Mesodermal cell (in vitro differentiated cells): ENCODE data around the gene ALDH9A1.
A peak's percentile ranks its signal among the peaks of the same experiment; 100 is the strongest.

Experiments
- H3K27ac ChIP-seq: 2 replicates; pipeline ENCODE4 v1.7.0; 2013; ENCODE audit warnings: mild to moderate bottlenecking, low read depth, low read length, moderate library complexity; ENCODE audit not compliant: severe bottlenecking
- H3K36me3 ChIP-seq: 2 replicates; pipeline ENCODE4 v1.7.1; 2013; ENCODE audit warnings: mild to moderate bottlenecking, low read length, moderate library complexity; ENCODE audit not compliant: control insufficient read depth, insufficient read depth
- H3K4me1 ChIP-seq: one replicate; pipeline ENCODE4 v1.7.1; 2013; ENCODE audit warnings: mild to moderate bottlenecking, low read length; ENCODE audit not compliant: insufficient read depth, control insufficient read depth, poor library complexity, severe bottlenecking
- H3K4me3 ChIP-seq: 2 replicates; pipeline ENCODE4 v1.7.0; 2013; ENCODE audit warnings: low read length, control low read depth, mild to moderate bottlenecking; ENCODE audit not compliant: insufficient read depth, poor library complexity, severe bottlenecking; ENCODE audit errors: extremely low read depth
- H3K9me3 ChIP-seq: 2 replicates; pipeline ENCODE4 v1.7.1; 2013; ENCODE audit warnings: mild to moderate bottlenecking, low read length, moderate library complexity; ENCODE audit not compliant: control insufficient read depth
- WGBS, 2 experiments: methylation state at CpG; one replicate each; pipeline ENCODE4 v1.1.5; 2013; ENCODE audit warnings: missing lambda C conversion rate in 2 of 2; ENCODE audit not compliant: insufficient coverage in 2 of 2; 5-methylcytosine and 5-hydroxymethylcytosine counted together

ALDH9A1 gene

GRCh38 chr1:165632491-165632890 is 65.9 kb downstream of the ALDH9A1 start:
- Histone ChIP-seq H3K9me3 (no peaks in the 10 kb centered on the region), H3K4me1 (peaks cover 24% of the 10 kb centered on the region), H3K27ac (peak overlapping the region; percentile 92), H3K36me3 (peaks cover 25% of the 10 kb centered on the region), H3K4me3 (peak overlapping the region; percentile 88)
- WGBS, 2 experiments: 84% methylated on average over 3 of the region's 7 CpGs; no CpG with 5 or more reads in 1 of the 2 experiments

GRCh38 chr1:165632152-165632469 is 66.3 kb downstream of the ALDH9A1 start:
- Histone ChIP-seq H3K27ac (peak overlapping the region; percentile 92), H3K36me3 (peaks cover 24% of the 10 kb centered on the region), H3K4me1 (peaks cover 24% of the 10 kb centered on the region)

GRCh38 chr1:165631342-165632151 is 66.8 kb downstream of the ALDH9A1 start:
- peak overlapping the region; percentile 92 for H3K27ac ChIP-seq
- no peaks in the 10 kb centered on the region for H3K9me3 ChIP-seq
- H3K4me1 ChIP-seq: peaks cover 24% of the 10 kb centered on the region
- WGBS, 2 experiments: 0 to 1% methylated on average over 22 to 24 of the region's 31 CpGs
- H3K36me3 ChIP-seq: peaks cover 18% of the 10 kb centered on the region
- peak overlapping the region; percentile 88 for H3K4me3 ChIP-seq

More at GRCh38 chr1:165632152-165632469, 66.3 kb downstream of the ALDH9A1 start:
- peak overlapping the region; percentile 88 for H3K4me3 ChIP-seq
- WGBS, 2 experiments: 10 to 15% methylated on average over 4 to 5 of the region's 5 CpGs
- no peaks in the 10 kb centered on the region for H3K9me3 ChIP-seq

GRCh38 chr1:165630629-165631341 is 67.6 kb downstream of the ALDH9A1 start, which contains the start of gene MGST3:
MGST3 (plus strand) TSS chr1:165631234; CDS start chr1:165649848, 18,614 bp downstream.
- 0 to 1% methylated on average over 44 to 51 of the region's 56 CpGs for WGBS, 2 experiments
- peak within 1 kb of the TSS; percentile 92 for H3K27ac ChIP-seq
- peak within 1 kb of the TSS; percentile 88 for H3K4me3 ChIP-seq
- no peaks in the 10 kb centered on the region for H3K9me3 ChIP-seq
- H3K36me3 ChIP-seq: peaks cover 10% of the 10 kb centered on the region
- H3K4me1 ChIP-seq: peaks cover 24% of the 10 kb centered on the region

GRCh38 chr1:165629848-165630628 is 68.3 kb downstream of the ALDH9A1 start:
- 4 to 7% methylated on average over 20 to 21 of the region's 26 CpGs for WGBS, 2 experiments
- peak overlapping the region; percentile 88 for H3K4me3 ChIP-seq

GRCh38 chr1:165629151-165629550 is 69.2 kb downstream of the ALDH9A1 start:
- H3K4me1 ChIP-seq: peaks cover 20% of the 10 kb centered on the region
- H3K9me3 ChIP-seq: no peaks in the 10 kb centered on the region
- no peaks in the 10 kb centered on the region for H3K36me3 ChIP-seq
- H3K27ac ChIP-seq: peak overlapping the region; percentile 48
- no peak overlapping the region for H3K4me3 ChIP-seq
- WGBS, 2 experiments: 93 to 100% methylated on average over 2 to 3 of the region's 3 CpGs

More at GRCh38 chr1:165629848-165630628, 68.3 kb downstream of the ALDH9A1 start:
- H3K36me3 ChIP-seq: peaks cover 3% of the 10 kb centered on the region
- peaks cover 22% of the 10 kb centered on the region for H3K4me1 ChIP-seq
- H3K27ac ChIP-seq: peak overlapping the region; percentile 92
- no peaks in the 10 kb centered on the region for H3K9me3 ChIP-seq

- Histone ChIP-seq H3K36me3 (no peaks in the 10 kb centered on the region), H3K4me3 (no peak overlapping the region), H3K27ac (peak overlapping the region; percentile 48), H3K4me1 (peaks cover 20% of the 10 kb centered on the region), H3K9me3 (no peaks in the 10 kb centered on the region)
- WGBS, 2 experiments: 95 to 97% methylated on average over 4 of the region's 6 CpGs
Measured at GRCh38 chr1:165628147-165628822, 70.1 kb downstream of the ALDH9A1 start.

- 88 to 95% methylated on average over 3 to 4 of the region's 4 CpGs for WGBS, 2 experiments
- Histone ChIP-seq H3K36me3 (no peaks in the 10 kb centered on the region), H3K4me1 (peaks cover 12% of the 10 kb centered on the region), H3K9me3 (no peaks in the 10 kb centered on the region), H3K27ac (no peak overlapping the region), H3K4me3 (no peak overlapping the region)
Measured at GRCh38 chr1:165624441-165624840, 73.9 kb downstream of the ALDH9A1 start.

GRCh38 chr1:165623624-165624023 is 74.7 kb downstream of the ALDH9A1 start:
- Histone ChIP-seq H3K9me3 (no peaks in the 10 kb centered on the region), H3K4me3 (no peak overlapping the region), H3K4me1 (peaks cover 7% of the 10 kb centered on the region), H3K27ac (no peak overlapping the region), H3K36me3 (no peaks in the 10 kb centered on the region)

- Histone ChIP-seq H3K36me3 (no peaks in the 10 kb centered on the region), H3K9me3 (no peaks in the 10 kb centered on the region), H3K27ac (no peak overlapping the region), H3K4me3 (no peak overlapping the region), H3K4me1 (no peaks in the 10 kb centered on the region)
- 60% methylated on average over 1 of the region's 1 CpG; no CpG with 5 or more reads in 1 of the 2 experiments for WGBS, 2 experiments
Measured at GRCh38 chr1:165619647-165620151, 78.7 kb downstream of the ALDH9A1 start.
